GM19023 (cell line): ENCODE results near the gene ISLR.
"Not testable (repeated sequence)": the region's sequence is repeated elsewhere in the genome, so short reads cannot be mapped to it uniquely, and the experiment has no call there.

Experiments
- ATAC-seq: cut with Tn5 transposase; IDR thresholded peaks from one replicate; pipeline ENCODE4 v1.9.1; 2021; ENCODE audit warnings: mild to moderate bottlenecking, moderate library complexity; ENCODE audit not compliant: unreplicated experiment

Gene ISLR

DNA sequence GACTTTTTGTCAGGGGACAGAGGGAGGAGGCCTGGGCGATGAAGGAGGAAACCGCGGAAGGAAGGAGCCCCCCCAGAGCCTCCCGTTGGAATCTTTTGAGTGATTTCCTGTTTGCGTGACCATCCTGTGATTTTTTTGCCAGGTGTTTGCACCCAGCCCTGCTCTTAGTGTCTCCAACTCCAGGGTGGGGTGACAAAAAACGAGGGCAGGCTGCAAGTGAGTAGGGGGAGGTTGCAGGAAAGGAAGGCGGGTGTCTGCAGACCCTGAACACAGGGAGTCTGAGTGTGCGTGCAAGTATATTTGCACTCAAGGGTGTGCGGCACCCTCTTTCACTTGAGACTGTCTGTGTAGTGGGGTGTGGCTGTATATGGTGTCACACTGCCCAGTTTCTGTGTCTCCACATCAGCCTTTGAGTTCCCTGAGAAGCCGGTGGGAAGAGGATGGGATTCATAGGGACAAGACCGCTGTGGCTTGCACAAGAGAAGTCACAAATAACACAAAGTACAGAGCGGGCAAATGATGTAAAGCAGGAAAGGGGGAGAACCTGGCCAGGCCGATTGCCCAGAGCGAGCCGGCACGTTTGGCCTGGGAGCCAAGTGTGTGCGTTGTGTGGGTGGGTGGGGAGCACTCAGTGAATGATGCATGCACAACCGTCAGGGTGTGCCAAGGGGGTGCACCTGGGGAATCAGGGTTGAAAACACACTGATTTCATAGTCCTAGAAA, 36.5 kb upstream of the ISLR start:
- ATAC-seq = no peak

GRCh38 chr15:74137537-74137894, 36.0 kb upstream of the ISLR start:
- no peak for ATAC-seq

DNA sequence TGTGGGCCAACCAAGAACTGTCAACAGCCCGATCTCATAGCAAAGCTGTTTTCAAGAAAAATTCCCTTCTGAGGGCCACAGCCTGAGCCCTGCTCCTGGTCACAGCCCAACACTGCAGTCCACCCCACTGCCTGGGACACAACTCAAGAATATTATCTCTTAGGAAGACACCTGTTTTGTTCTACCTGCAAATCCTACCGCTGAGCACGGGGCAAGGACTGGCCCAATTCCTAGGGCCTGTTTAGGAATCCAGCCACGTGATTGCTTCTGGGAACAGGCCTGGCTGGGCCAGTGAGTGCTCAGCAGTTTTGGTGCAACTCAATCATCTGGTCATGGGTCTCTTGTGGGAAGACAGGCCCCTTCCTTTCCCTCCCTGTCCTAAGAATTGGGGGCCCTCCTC, 34.9 kb upstream of the ISLR start:
- ATAC-seq = no peak

DNA sequence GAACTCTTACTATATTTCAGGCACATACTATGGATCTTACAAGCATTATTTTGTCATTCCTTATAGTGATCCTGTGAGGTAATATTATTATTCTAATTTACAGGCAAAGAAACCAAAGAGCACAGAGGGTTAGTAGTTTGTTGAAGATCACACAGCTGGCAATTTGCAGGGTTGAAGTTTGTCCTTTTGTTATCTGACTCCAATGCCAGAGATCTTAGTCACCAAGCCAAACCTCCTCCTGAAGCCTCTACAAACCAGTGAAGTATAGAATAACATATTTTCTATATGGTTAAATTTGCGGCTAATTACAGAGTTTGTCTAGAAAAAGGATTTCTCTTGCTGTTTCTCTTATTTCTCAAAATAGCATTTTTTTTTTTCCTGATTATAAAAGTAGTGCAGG, 31.9 kb upstream of the ISLR start:
- ATAC-seq = no peak

DNA sequence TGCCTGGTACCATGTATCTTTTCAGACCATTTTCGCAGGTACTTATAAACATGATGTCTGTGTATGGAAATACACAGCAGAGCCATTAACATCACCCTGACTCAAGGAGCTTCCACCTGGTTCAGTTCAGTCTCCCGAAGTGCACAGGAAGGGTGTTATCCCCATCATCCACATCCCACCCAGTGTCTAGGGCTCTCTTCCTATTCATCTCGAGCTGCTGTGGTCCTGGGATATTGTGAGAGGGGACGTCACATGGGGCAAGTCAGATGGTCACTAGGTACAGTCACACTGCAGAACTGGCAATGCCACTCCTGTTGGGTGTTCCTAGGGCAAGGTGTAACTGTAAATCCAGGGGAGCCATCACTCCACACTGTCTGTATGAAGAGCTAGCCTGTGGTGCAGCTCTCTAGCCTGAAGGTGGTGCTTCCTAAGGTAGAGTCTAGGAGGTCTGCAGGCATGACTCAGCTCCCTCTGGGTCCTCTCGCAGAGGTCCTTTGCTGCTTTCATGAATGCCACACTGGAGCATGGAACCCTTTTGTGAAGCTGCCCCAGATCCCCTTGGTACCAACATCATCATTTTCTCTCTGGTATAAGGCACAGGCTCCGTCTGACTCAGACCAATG, 29.2 kb upstream of the ISLR start:
- no peak for ATAC-seq

GRCh38 chr15:74146277-74146800, 27.2 kb upstream of the ISLR start:
- no peak for ATAC-seq

DNA sequence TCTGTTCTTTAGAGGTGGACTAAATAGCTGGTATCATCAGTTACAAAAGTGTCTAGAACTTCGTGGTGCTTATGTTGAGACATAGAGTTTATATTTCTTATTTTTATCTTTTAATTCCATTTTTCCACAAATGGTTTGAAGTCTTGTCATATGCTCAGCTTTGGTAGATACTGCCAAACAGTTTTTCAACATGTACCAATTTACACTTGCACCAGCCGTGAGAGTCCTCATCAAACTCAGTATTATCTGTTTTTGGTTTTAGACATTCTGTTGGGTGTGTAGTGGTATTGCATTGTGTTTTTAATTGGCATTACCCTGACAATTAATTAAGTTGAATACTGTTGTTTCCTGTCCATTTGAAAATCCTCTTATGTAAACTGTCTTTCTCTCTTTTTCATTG, 26.5 kb upstream of the ISLR start:
- no peak for ATAC-seq

DNA sequence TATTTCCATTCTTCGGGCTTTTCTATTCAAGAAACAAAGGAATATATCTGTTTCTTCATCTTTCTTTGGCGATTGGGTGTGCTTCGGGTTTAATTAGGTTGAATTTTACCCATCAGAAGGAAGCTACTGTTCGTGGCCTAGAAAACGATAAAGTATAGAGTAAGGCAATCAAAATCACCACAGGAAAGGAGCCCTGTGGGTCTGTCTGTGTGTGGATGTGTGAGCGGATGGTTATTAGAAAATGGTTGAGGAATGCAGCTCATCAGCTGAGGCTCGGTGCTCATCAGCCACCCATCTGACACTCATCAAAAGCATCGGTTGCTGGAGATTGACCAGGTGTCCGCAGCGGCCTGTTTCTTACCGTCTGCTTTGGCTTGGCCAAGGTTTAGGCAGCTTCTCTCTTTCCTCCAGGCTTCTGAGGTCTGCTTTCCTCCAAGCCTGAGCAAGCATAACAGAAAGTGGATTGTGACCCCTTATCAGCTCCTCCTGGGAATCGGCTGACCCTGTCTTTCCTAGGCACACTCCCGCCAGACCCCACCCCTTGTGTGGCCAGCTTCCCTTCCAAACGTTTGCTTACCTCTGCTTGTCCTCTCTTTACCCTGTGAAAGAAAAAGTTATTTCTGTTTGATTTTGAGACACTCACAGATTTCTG, 17.6 kb upstream of the ISLR start:
- ATAC-seq = no peak

GRCh38 chr15:74156678-74157411, 16.7 kb upstream of the ISLR start:
- no peak for ATAC-seq

- ATAC-seq = no peak
Observed at GRCh38 chr15:74157868-74158827, 15.4 kb upstream of the ISLR start.

DNA sequence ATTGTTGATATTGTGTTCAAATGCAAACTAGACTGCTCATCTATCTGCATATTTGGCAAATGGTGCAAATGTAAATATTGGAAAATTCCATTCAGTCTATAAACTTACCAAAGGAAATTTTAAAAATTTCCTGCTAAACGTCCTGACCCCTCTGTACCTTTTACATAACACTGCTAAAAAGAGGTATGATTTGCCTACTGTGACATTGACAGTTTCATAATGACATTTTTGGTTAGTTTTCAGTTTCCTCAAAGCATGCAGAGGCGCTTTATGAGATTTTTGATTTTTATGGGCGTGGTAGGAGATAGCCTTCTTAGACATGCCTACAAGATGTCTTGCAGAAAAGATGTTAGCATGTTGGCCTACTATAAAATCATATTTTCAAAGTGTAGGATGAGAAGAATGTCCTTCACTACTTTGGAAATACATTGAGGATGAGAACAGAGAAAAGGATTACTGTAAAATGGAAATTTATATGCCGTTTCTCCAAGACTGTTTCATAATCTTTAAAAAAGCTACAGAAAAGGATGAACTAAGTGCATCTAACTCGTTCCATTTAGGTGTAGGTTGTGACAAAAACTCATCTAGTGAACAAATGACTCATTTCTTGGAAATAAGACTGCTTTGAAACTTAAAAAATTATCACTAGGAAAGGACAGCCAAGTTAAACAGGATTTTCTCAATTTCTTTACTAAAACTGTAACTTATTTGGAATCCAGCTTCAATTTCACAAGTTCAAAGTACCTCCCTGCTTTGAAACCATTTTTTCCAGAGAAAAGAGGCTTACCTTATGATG, 14.5 kb upstream of the ISLR start:
- ATAC-seq = no peak

- ATAC-seq = no peak
Observed at GRCh38 chr15:74159773-74160172, 13.7 kb upstream of the ISLR start.

DNA sequence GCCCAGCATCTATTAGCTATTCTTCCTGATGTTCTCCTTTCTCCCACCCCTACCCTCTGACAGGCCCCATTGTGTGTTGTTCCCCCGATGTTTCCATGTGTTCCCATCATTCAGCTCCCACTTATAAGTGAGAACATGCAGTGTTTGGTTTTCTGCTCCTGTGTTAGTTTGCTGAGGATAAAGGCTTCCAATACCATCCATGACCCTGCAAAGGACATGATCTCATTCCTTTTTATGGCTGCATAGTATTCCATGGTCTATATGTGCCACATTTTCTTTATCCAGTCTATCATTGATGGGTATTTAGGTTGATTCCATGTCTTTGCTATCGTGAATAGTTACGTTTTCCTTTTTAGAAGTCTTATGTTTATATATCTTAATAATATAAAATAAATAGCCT, 13.1 kb upstream of the ISLR start:
- not testable (repeated sequence) for ATAC-seq

- ATAC-seq = not testable (repeated sequence)
Observed at GRCh38 chr15:74162195-74162536, 11.3 kb upstream of the ISLR start.

GRCh38 chr15:74165461-74165860, 8.0 kb upstream of the ISLR start:
- no peak for ATAC-seq

DNA sequence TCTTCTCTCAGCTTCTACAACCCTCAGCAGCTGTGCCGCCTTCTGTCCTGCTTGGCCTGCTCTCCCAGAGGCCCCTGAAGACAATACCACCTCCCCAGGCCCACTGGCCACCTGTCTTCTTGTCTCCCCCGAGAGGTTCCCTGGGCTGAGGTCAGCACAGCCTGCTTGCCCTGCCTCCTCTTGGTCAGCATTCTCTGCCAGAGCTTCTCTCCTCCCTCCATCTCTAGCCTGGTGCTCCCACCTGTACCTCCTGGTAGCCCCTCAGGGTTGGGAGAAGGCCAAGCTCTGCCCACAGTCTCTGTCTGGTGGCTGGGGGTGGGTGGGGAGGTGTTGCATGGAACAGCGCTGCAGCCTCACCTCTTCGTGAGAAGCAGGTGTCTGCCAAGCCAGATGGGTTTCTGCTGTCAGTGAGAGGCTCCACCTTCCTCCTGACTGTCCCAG, 5.6 kb upstream of the ISLR start:
- no peak for ATAC-seq

DNA sequence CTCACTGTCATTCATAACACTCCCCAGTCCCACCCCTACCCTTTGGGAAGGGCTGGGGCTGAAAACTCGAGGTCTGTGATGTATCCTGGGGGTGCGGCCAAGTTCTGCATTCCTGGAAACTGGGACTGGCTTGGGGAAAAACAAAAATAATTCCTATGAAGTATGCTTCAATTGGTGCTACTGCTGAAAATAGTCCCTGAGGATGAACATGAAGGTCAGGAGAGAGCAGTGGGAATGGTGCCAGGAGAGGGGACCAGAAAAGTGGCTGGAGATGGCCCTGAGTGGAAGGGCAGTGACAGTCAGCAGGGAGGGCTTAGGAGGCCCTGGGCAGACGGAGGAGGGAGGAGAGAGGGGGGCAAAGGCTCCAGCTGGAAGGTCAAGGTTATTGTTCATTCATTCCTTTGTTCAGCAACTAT, 4.8 kb upstream of the ISLR start:
- ATAC-seq = no peak

GRCh38 chr15:74170071-74170844, 3.3 kb upstream of the ISLR start:
- ATAC-seq = no peak
